ENCODE measurements around the gene RPLP1. TPM values are rescaled to one million over a fixed set of nuclear protein-coding genes. Genes with fewer than 3 reads are reported as not detected.

Gene RPLP1
- 1,000 to 10,000 TPM; 1,719 to 2,941 (median 2,467) TPM for total RNA-seq
- polyA plus RNA-seq, result 1,000 to 10,000 TPM; 2,508 to 3,527 TPM
- total RNA-seq, result 761 reads per million, percentile 99 among the genes with 10 or more reads in this experiment

GRCh38 chr15:69452692-69453521 is at the start of gene RPLP1:
Gene RPLP1 (plus strand): TSS chr15:69452818. CDS start chr15:69452949, 131 bp downstream.
- Histone ChIP-seq H3K4me1 (ENCODE audit: control insufficient read depth in 2 of 2, insufficient read depth in 2 of 2, low read length in 2 of 2) (peaks cover 14 to 33% of the 10 kb centered on the region in 2 donors), H3K9me3 (ENCODE audit: control insufficient read depth in 2 of 3, low read length in 3 of 3) (no peaks in the 10 kb centered on the region), H3K27me3 (ENCODE audit: control insufficient read depth in 2 of 2, insufficient read depth in 2 of 2, low read length in 2 of 2) (no peaks in the 10 kb centered on the region), H3K27ac (ENCODE audit: low read depth, low read length) (peak within 1 kb of the TSS; percentile 84), H3K4me3 (ENCODE audit: low read length) (peak within 1 kb of the TSS; percentile 82), H3K36me3 (ENCODE audit: control insufficient read depth in 2 of 3, insufficient read depth in 3 of 3, low read length in 3 of 3) (peaks cover 0 to 31% (median 0%) of the 10 kb centered on the region in 3 experiments)
- Mint-ChIP-seq H3K27me3 (no peaks in the 10 kb centered on the region), H3K4me1 (peaks cover 29 to 52% (median 42%) of the 10 kb centered on the region in 7 donors), H3K36me3 (peaks cover 0 to 37% (median 33%) of the 10 kb centered on the region in 5 donors), H3K27ac (peak within 1 kb of the TSS; percentile 96 to 100 (median 98)), H3K9me3 (no peaks in the 10 kb centered on the region), H3K4me3 (peak within 1 kb of the TSS; percentile 91 to 100 (median 99))
- intact Hi-C loops (cut with micrococcal nuclease), result loop anchor here (1.0 to 5.0 kb wide), 12 partner anchors 9 to 646 kb away; partner anchors contain the start of genes GLCE (in 2 of the 2), KIF23 (in 2 of the 2) and ANP32A (in 1 of the 2)
- CTCF ChIA-PET, result interaction anchor here (0.7 to 2.2 kb wide), 4 partner anchors 10 to 87 kb away, joined by 3 to 17 read pairs (median 4); no protein-coding TSS in a partner anchor
- ATAC-seq (peak; percentile 93), DNase-seq (peak; percentile 93 to 97 (median 96))
- POLR2A ChIA-PET, result interaction anchor here (0.6 to 4.3 kb wide), 26 partner anchors 8 to 1925 kb away, joined by 3 to 138 read pairs (median 4); partner anchors contain the start of genes FEM1B, KIF23 and TLE3

- Histone ChIP-seq H3K4me3 (ENCODE audit: low read length) (no peak overlapping the region), H3K9me3 (ENCODE audit: control insufficient read depth in 2 of 3, low read length in 3 of 3) (no peaks in the 10 kb centered on the region), H3K4me1 (ENCODE audit: control insufficient read depth in 2 of 2, insufficient read depth in 2 of 2, low read length in 2 of 2) (no peaks in the 10 kb centered on the region), H3K27me3 (ENCODE audit: control insufficient read depth in 2 of 2, insufficient read depth in 2 of 2, low read length in 2 of 2) (peaks cover 0 to 2% of the 10 kb centered on the region in 2 donors), H3K27ac (ENCODE audit: low read depth, low read length) (no peak overlapping the region), H3K36me3 (ENCODE audit: control insufficient read depth in 2 of 3, insufficient read depth in 3 of 3, low read length in 3 of 3) (no peaks in the 10 kb centered on the region)
- Mint-ChIP-seq H3K9me3 (no peaks in the 10 kb centered on the region), H3K27ac (no peak overlapping the region), H3K4me1 (peaks cover 0 to 3% (median 0%) of the 10 kb centered on the region in 7 donors), H3K27me3 (peaks cover 5 to 25% (median 7%) of the 10 kb centered on the region in 5 donors), H3K4me3 (no peak overlapping the region), H3K36me3 (no peaks in the 10 kb centered on the region)
- ATAC-seq (no peak), DNase-seq (no peak)
- CTCF ChIA-PET, result interaction anchor here (1.6 kb wide), 1 partner anchor 8 kb away, joined by 4 read pairs; no protein-coding TSS in a partner anchor
- intact Hi-C loops (cut with micrococcal nuclease), result no loop called here
- POLR2A ChIA-PET, result no interaction called here
Measured at GRCh38 chr15:69403594-69403993, 49.0 kb upstream of the RPLP1 start.

GRCh38 chr15:69405110-69405509 is 47.5 kb upstream of the RPLP1 start:
- no peaks in the 10 kb centered on the region for H3K36me3 Mint-ChIP-seq
- Histone ChIP-seq H3K9me3 (ENCODE audit: control insufficient read depth in 2 of 3, low read length in 3 of 3) (no peaks in the 10 kb centered on the region), H3K27ac (ENCODE audit: low read depth, low read length) (no peak overlapping the region), H3K4me3 (ENCODE audit: low read length) (no peak overlapping the region), H3K4me1 (ENCODE audit: control insufficient read depth in 2 of 2, insufficient read depth in 2 of 2, low read length in 2 of 2) (no peaks in the 10 kb centered on the region), H3K27me3 (ENCODE audit: control insufficient read depth in 2 of 2, insufficient read depth in 2 of 2, low read length in 2 of 2) (peaks cover 0 to 2% of the 10 kb centered on the region in 2 donors), H3K36me3 (ENCODE audit: control insufficient read depth in 2 of 3, insufficient read depth in 3 of 3, low read length in 3 of 3) (no peaks in the 10 kb centered on the region)
- ChIA-PET CTCF (interaction anchor here (1.0 to 1.6 kb wide), 2 partner anchors 10 to 11 kb away, joined by 4 to 6 read pairs; no protein-coding TSS in a partner anchor), POLR2A (interaction anchor here (0.8 kb wide), 1 partner anchor 46 kb away, joined by 3 read pairs; no protein-coding TSS in a partner anchor)
- no peaks in the 10 kb centered on the region for H3K9me3 Mint-ChIP-seq
- ATAC-seq (no peak), DNase-seq (no peak)
- intact Hi-C loops (cut with micrococcal nuclease), result no loop called here
- no peak overlapping the region for H3K4me3 Mint-ChIP-seq
- peaks cover 5 to 26% (median 7%) of the 10 kb centered on the region in 5 donors for H3K27me3 Mint-ChIP-seq
- H3K27ac Mint-ChIP-seq, result no peak overlapping the region
- no peaks in the 10 kb centered on the region for H3K4me1 Mint-ChIP-seq

GRCh38 chr15:69407719-69408400 is 44.8 kb upstream of the RPLP1 start:
- no peak overlapping the region for H3K4me3 ChIP-seq (ENCODE audit: low read length)
- H3K4me1 ChIP-seq (ENCODE audit: control insufficient read depth in 2 of 2, insufficient read depth in 2 of 2, low read length in 2 of 2), result no peaks in the 10 kb centered on the region
- no peaks in the 10 kb centered on the region for H3K9me3 ChIP-seq (ENCODE audit: control insufficient read depth in 2 of 3, low read length in 3 of 3)
- no peak overlapping the region for H3K4me3 Mint-ChIP-seq
- CTCF ChIA-PET, result interaction anchor here (0.6 kb wide), 1 partner anchor 448 kb away, joined by 3 read pairs; no protein-coding TSS in a partner anchor
- H3K27me3 ChIP-seq (ENCODE audit: control insufficient read depth in 2 of 2, insufficient read depth in 2 of 2, low read length in 2 of 2), result peaks cover 0 to 2% of the 10 kb centered on the region in 2 donors
- no peaks in the 10 kb centered on the region for H3K4me1 Mint-ChIP-seq
- no peak for ATAC-seq
- H3K36me3 Mint-ChIP-seq, result no peaks in the 10 kb centered on the region
- H3K27me3 Mint-ChIP-seq, result peaks cover 5 to 29% (median 7%) of the 10 kb centered on the region in 5 donors
- no peak for DNase-seq
- intact Hi-C loops (cut with micrococcal nuclease), result no loop called here
- H3K27ac ChIP-seq (ENCODE audit: low read depth, low read length), result no peak overlapping the region
- no peak overlapping the region for H3K27ac Mint-ChIP-seq
- H3K36me3 ChIP-seq (ENCODE audit: control insufficient read depth in 2 of 3, insufficient read depth in 3 of 3, low read length in 3 of 3), result no peaks in the 10 kb centered on the region
- H3K9me3 Mint-ChIP-seq, result no peaks in the 10 kb centered on the region
- POLR2A ChIA-PET, result no interaction called here

- Histone ChIP-seq H3K27me3 (ENCODE audit: control insufficient read depth in 2 of 2, insufficient read depth in 2 of 2, low read length in 2 of 2) (peaks cover 0 to 2% of the 10 kb centered on the region in 2 donors), H3K4me3 (ENCODE audit: low read length) (no peak overlapping the region), H3K4me1 (ENCODE audit: control insufficient read depth in 2 of 2, insufficient read depth in 2 of 2, low read length in 2 of 2) (no peaks in the 10 kb centered on the region), H3K9me3 (ENCODE audit: control insufficient read depth in 2 of 3, low read length in 3 of 3) (no peaks in the 10 kb centered on the region), H3K36me3 (ENCODE audit: control insufficient read depth in 2 of 3, insufficient read depth in 3 of 3, low read length in 3 of 3) (no peaks in the 10 kb centered on the region), H3K27ac (ENCODE audit: low read depth, low read length) (no peak overlapping the region)
- Mint-ChIP-seq H3K27me3 (peaks cover 5 to 29% (median 7%) of the 10 kb centered on the region in 5 donors), H3K4me3 (no peak overlapping the region), H3K9me3 (peaks cover 0 to under 1% (median 0%) of the 10 kb centered on the region in 11 donors), H3K4me1 (peaks cover 0 to 5% (median 2%) of the 10 kb centered on the region in 7 donors), H3K36me3 (no peaks in the 10 kb centered on the region), H3K27ac (no peak overlapping the region)
- ChIA-PET POLR2A (interaction anchor here (0.6 to 0.8 kb wide), 2 partner anchors 171 to 595 kb away, joined by 4 to 5 read pairs; no protein-coding TSS in a partner anchor), CTCF (no interaction called here)
- DNase-seq, result no peak
- no peak for ATAC-seq
- intact Hi-C loops (cut with micrococcal nuclease), result no loop called here
Measured at GRCh38 chr15:69408841-69409240, 43.8 kb upstream of the RPLP1 start.

- H3K36me3 ChIP-seq (ENCODE audit: control insufficient read depth in 2 of 3, insufficient read depth in 3 of 3, low read length in 3 of 3), result no peaks in the 10 kb centered on the region
- H3K4me3 Mint-ChIP-seq, result no peak overlapping the region
- ATAC-seq, result no peak
- no peak overlapping the region for H3K4me3 ChIP-seq (ENCODE audit: low read length)
- intact Hi-C loops (cut with micrococcal nuclease), result loop anchor here (10.0 kb wide), 2 partner anchors 596 to 1136 kb away; partner anchors contain the start of gene FEM1B (in 2 of the 2)
- peaks cover 0 to 4% of the 10 kb centered on the region in 2 donors for H3K4me1 ChIP-seq (ENCODE audit: control insufficient read depth in 2 of 2, insufficient read depth in 2 of 2, low read length in 2 of 2)
- no peaks in the 10 kb centered on the region for H3K9me3 ChIP-seq (ENCODE audit: control insufficient read depth in 2 of 3, low read length in 3 of 3)
- H3K27ac ChIP-seq (ENCODE audit: low read depth, low read length), result no peak overlapping the region
- no peaks in the 10 kb centered on the region for H3K36me3 Mint-ChIP-seq
- peaks cover 0 to 2% (median 0%) of the 10 kb centered on the region in 11 donors for H3K9me3 Mint-ChIP-seq
- peaks cover 5 to 17% (median 13%) of the 10 kb centered on the region in 5 donors for H3K27me3 Mint-ChIP-seq
- DNase-seq, result no peak
- peaks cover 0 to 12% (median 7%) of the 10 kb centered on the region in 7 donors for H3K4me1 Mint-ChIP-seq
- H3K27me3 ChIP-seq (ENCODE audit: control insufficient read depth in 2 of 2, insufficient read depth in 2 of 2, low read length in 2 of 2), result peaks cover 2 to 3% of the 10 kb centered on the region in 2 donors
- CTCF ChIA-PET, result no interaction called here
- no peak overlapping the region for H3K27ac Mint-ChIP-seq
- POLR2A ChIA-PET, result interaction anchor here (2.1 kb wide), 1 partner anchor 42 kb away, joined by 10 read pairs; the partner anchor contains the start of gene RPLP1
Measured at GRCh38 chr15:69410248-69410874, 42.3 kb upstream of the RPLP1 start.

Measured in naive thymus-derived CD4-positive, alpha-beta T cell (primary cell).